ENCODE results near the gene C2orf76.

The C2orf76 gene

GRCh38 chr2:119337749-119338148 is 28.9 kb downstream of the C2orf76 start:
- no peak for DNase-seq (ENCODE audit: low read depth)

DNA sequence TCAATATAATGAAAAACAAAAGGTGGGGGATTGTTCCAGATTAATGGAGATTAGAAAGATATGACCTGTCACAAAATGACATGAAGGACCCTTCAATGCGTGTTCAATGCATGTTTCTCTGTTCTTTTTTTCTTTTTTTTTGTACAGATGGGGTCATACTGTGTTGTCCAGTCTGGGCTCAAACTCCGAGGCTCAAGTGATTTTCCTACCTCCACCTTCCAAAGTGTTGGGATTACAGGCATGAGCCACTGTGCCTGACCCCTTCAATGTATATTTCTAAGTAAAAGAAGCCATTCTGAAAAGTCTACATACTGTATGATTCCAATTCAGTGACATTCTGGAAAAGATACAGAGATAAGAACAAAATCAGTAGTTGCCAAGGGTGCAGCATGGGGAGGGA is 32.8 kb downstream of the C2orf76 start:
- DNase-seq (ENCODE audit: low read depth): no peak

DNA sequence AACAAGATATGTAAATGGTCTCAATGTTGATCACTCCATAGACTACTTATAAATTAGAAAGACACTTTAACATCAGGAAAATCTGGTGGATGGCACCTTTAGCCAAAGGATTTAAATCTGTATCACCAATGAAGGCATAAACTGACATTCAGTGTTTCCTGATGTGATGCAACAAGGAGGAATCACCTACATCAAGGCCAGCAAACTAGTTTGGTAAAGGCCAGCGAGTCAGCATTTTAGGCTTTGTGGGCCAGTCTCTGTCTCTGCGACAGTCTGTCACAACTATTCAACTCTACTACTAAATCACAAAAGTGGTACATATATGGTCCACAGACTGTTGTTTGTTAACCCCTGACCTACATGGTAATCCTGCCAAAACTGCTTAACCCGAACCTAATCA is 33.3 kb downstream of the C2orf76 start:
- DNase-seq (ENCODE audit: low read depth): no peak

DNA sequence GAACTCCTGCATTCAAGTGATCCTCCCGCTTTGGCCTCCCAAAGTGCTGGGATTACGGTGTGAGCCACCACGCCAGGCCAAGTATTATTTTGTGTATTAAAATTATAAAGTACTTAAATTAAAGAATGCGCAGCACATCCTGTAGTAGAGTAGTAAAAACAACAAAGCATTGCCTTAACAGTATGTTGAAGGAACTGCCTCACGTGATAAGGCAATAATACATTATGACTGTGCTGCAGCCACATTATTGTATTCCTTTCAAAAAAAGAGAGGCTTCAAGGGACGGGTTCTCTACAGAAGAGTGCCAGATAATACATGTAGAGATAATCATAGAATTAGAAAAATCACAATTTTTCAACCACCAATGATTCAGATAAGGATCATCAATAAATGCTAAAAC is 33.7 kb downstream of the C2orf76 start:
- no peak for DNase-seq (ENCODE audit: low read depth)

GRCh38 chr2:119327431-119327830 is 39.2 kb downstream of the C2orf76 start:
- DNase-seq (ENCODE audit: low read depth): no peak

DNA sequence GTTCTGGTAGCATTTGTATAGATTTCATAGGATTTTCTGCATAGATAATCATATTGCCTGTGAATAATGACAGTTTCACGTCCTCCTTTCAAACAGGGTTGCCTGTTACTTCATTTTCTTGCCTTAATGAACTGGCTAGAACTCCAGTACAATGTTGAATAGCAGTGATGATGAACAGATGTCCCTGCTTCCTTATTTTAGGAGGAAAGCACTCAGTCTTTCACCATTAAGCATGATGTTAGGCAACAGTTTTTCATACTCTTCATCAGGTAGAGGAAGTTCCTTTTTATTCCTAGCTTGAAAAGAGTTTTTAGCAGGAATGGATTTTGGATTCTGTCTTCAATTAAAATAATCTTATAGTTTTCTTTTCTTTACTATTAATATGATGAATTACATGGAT is 39.7 kb downstream of the C2orf76 start:
- DNase-seq (ENCODE audit: low read depth): no peak

DNA sequence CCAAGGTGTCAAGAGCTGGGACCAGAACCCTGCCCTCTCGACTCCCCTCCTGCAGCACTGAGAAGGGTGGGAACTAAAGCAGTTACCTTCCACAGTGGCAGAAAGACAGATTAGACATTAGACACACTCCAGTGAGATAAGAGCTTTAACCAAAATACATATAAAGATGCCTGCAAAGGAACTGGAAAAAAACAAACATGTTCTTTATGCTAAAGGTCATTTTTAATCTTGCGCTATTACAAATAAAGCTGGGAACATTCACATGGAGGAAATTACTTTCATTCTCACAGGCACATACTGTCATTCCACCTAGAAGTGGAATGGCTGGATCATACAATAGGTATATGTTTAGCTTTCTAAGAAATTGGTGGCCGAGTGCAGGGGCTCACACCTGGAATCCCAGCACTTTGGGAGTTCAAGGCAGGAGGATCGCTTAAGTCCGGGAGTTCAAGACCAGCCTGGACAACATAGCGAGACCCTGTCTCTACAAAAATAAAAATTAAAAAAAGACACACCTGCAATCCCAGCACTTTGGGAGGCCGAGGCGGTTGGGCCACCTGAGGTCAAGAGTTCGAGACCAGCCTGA is 41.9 kb downstream of the C2orf76 start:
- no peak for DNase-seq (ENCODE audit: low read depth)

DNA sequence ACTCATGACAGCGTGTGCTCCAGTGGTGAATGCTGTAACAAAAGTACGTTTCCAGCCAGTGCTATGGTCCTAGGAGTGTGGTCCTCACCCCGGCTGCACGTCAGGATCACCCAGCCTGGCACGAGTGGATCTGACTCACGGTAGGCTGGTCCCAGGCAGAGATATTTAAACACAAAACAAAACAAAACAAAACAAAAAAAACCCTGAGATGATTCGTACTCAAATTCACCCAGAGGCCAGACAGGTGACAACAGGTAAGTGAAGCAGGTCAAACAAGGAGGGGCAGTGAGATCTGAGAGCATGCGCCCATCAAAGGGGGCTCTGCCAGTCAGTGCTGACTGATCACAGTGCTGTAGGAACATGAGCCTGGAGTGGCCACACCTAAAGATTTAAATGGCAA is 43.2 kb downstream of the C2orf76 start:
- DNase-seq (ENCODE audit: low read depth): no peak

- no peak for DNase-seq (ENCODE audit: low read depth)
Observed at GRCh38 chr2:119319593-119319992, 47.0 kb downstream of the C2orf76 start.

DNA sequence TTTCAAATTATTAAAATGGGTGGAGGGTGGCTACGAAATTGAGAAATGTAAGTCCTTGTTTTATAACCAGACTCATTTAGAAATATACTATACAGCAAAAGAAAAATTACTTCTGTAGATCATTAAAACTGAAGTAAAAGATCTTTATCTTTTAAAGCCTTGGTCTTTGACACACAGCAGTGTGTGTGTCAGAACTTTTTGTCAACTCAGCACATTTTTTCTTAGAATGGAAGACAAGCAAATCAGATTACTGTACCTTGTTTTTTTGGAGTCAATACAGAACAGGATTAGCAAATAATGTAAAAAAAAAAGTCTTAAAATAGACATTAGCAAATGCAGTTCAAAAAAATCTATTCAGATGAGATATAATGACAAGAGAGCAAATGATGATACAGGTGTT is 49.1 kb downstream of the C2orf76 start:
- DNase-seq (ENCODE audit: low read depth): no peak

GRCh38 chr2:119316066-119316465 is 50.6 kb downstream of the C2orf76 start:
- DNase-seq (ENCODE audit: low read depth): no peak

- no peak for DNase-seq (ENCODE audit: low read depth)
Observed at GRCh38 chr2:119315241-119315925, 51.3 kb downstream of the C2orf76 start.

- DNase-seq (ENCODE audit: low read depth): no peak
Observed at GRCh38 chr2:119311831-119312230, 54.8 kb downstream of the C2orf76 start.

- no peak for DNase-seq (ENCODE audit: low read depth)
Observed at GRCh38 chr2:119311371-119311770, 55.3 kb downstream of the C2orf76 start.

- no peak for DNase-seq (ENCODE audit: low read depth)
Observed at GRCh38 chr2:119308793-119309330, 57.8 kb downstream of the C2orf76 start.

- DNase-seq (ENCODE audit: low read depth): no peak
Observed at GRCh38 chr2:119307419-119308140, 59.1 kb downstream of the C2orf76 start.

GRCh38 chr2:119306196-119306590 is 60.4 kb downstream of the C2orf76 start:
- DNase-seq (ENCODE audit: low read depth): no peak

DNA sequence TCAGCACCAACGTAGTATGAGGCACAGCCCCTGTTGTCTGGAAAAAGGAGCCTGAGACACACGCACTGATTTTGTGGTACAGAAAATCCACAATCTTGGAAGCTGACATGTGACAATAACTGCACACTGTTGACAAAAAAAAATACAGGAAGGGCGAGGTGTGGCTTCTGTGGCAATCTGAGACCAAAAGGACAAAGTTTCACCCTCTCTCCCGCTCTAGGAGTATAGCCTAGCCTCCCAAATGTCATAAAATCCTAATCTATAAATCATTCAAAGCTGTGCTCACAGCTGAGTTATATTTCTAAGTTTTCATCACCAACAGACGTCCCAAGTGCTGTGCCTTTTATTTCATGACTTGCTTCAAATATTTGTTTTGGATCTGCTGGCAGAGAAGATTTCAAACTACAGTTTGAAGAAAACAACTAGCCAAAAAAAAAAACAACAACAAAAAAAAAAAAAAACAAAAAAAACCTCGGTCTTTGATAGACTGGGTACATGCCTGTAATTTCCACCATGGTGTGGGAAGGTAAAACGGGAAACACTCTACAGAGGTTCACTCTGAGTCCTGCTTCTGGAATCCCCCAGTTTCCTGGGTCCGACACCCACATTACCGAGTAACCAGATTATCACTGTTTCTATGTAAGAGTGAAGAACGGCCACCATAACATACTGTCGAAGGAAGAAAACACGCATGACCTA is 61.0 kb downstream of the C2orf76 start:
- DNase-seq (ENCODE audit: low read depth): no peak

DNA sequence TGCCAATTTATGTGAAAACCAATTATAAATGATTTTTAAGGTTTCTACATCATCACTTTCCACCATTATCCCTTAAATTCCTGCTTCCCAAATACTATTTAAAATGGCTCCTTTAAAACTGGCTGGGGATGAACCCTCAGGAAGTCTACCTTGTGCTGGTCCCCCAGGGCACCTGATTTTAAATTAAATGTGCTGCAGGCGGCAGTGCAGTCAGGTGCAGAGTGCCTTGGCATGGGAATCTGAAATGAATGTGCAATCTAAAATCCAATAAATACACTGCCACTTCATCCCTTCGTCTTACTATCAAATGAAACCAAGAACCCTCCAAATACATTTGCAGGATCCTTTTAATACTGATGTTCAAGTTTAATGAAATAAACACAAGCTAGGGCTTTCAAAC is 61.8 kb downstream of the C2orf76 start:
- no peak for DNase-seq (ENCODE audit: low read depth)

GRCh38 chr2:119301413-119301812 is 65.2 kb downstream of the C2orf76 start:
- DNase-seq (ENCODE audit: low read depth): no peak

DNA sequence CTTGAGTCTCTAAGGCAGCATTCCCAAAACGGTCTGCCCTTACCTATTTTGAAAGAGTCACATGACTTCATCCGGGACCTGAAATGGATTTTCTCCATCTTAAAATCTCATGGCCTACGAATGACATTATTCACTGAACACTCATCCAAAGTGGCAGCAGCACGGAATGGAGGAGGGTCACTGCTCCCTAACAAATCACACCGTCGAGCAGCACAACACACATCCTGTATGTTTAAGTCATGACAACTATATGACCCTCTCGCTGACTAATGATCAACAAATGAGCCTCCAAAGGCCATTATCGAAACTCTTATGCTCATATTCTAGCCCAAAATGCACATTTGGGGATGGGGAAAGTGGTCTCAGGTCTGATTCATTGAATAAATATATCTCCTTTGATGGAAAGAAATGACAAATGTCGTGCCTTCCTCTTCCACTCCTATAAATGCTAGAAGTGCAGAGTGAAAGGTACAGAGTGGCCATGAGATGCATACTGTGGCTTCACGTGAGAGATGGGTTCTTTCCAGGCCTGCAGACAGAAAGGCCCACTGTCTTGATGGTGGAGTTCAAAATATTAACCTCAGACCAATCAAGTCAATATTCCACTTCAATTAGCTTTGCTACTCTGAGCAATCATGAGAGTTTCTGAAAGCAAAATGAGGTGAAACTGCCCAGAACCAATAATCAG is 70.8 kb downstream of the C2orf76 start:
- no peak for DNase-seq (ENCODE audit: low read depth)

DNA sequence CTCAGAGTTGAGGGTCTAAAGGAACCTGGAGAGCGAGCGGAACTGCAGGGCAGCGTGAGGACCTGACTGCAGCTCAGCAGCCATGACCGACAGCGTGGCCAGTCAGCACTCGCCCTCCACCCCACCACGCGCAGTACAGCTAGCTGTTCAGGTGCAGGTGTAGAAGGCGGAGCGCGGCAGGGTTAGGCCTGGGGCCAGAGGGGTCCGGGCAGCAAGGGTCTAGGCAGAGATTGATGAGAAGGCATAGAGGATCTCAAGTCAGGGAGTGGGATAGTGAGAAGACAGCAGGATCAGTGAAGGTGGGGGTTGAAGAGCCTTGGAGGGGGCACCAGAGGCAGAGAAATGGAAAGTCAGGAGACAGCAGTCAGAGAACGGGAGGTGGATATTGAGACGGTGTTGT is 72.0 kb downstream of the C2orf76 start:
- no peak for DNase-seq (ENCODE audit: low read depth)

All from T-helper 22 cell (primary cell).